Measurements from ENCODE around the gene MOB3B.

DNA sequence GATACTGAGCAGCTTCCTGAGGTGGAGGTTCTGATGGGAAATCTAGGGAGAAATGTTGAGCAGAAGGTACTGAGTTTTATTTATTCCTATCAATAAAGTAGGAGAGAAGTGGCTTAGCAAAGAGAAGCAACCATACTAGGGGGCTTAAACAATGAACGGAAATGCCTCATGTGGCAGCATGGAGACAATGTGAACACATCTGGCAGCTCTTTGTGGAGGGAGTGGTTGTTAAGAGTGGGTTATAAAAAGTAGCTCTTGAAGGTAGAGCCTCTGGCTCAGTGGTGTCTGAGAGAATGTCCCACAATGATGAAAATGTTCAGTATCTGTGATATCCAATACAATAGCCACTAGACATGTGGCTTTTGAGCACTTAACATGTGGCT lies 179.9 kb downstream of the MOB3B start:
- no peak for TF ChIP-seq POLR2A (IDR thresholded peaks at IDR 0.05; ENCODE audit: low read depth, low read length)
- TF ChIP-seq POLR2AphosphoS5 (IDR thresholded peaks at IDR 0.05; ENCODE audit: low read length): no peak
- TF ChIP-seq, protein P1, sequence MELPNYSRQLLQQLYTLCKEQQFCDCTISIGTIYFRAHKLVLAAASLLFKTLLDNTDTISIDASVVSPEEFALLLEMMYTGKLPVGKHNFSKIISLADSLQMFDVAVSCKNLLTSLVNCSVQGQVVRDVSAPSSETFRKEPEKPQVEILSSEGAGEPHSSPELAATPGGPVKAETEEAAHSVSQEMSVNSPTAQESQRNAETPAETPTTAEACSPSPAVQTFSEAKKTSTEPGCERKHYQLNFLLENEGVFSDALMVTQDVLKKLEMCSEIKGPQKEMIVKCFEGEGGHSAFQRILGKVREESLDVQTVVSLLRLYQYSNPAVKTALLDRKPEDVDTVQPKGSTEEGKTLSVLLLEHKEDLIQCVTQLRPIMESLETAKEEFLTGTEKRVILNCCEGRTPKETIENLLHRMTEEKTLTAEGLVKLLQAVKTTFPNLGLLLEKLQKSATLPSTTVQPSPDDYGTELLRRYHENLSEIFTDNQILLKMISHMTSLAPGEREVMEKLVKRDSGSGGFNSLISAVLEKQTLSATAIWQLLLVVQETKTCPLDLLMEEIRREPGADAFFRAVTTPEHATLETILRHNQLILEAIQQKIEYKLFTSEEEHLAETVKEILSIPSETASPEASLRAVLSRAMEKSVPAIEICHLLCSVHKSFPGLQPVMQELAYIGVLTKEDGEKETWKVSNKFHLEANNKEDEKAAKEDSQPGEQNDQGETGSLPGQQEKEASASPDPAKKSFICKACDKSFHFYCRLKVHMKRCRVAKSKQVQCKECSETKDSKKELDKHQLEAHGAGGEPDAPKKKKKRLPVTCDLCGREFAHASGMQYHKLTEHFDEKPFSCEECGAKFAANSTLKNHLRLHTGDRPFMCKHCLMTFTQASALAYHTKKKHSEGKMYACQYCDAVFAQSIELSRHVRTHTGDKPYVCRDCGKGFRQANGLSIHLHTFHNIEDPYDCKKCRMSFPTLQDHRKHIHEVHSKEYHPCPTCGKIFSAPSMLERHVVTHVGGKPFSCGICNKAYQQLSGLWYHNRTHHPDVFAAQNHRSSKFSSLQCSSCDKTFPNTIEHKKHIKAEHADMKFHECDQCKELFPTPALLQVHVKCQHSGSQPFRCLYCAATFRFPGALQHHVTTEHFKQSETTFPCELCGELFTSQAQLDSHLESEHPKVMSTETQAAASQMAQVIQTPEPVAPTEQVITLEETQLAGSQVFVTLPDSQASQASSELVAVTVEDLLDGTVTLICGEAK (IDR thresholded peaks at IDR 0.05; ENCODE audit: borderline replicate concordance): no peak
- no peak for TF ChIP-seq CTCF (IDR thresholded peaks at IDR 0.05 in 2 of 3, conservative IDR thresholded peaks at IDR 0.05 in 1 of 3; ENCODE audit: control insufficient read depth in 2 of 3, extremely low read depth in 1 of 3, insufficient read depth in 1 of 3, low read depth in 3 of 3, low read length in 3 of 3)
- TF ChIP-seq RAD21 (IDR thresholded peaks at IDR 0.05; ENCODE audit: insufficient read depth, low read depth, low read length): no peak
- no peak for TF ChIP-seq SRF (IDR thresholded peaks at IDR 0.05; ENCODE audit: low read depth in 2 of 2, low read length in 2 of 2)
- TF ChIP-seq, protein P2, sequence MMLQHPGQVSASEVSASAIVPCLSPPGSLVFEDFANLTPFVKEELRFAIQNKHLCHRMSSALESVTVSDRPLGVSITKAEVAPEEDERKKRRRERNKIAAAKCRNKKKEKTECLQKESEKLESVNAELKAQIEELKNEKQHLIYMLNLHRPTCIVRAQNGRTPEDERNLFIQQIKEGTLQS (IDR thresholded peaks at IDR 0.05; ENCODE audit: borderline replicate concordance, extremely low read depth, low read depth, low read length): no peak
- TF ChIP-seq POLR2AphosphoS2 (IDR thresholded peaks at IDR 0.05; ENCODE audit: low read depth, low read length): no peak

All from GM12878 (cell line).